Tibial nerve (tissue), 4 donors: ENCODE results near the gene MYPN. TPM values are rescaled to one million over a fixed set of nuclear protein-coding genes. Genes with fewer than 3 reads are reported as not detected.

Source experiments
- DNase-seq, 2 donors: peaks; one replicate each; pipeline ENCODE4 v3.0.0-alpha.2; 2019; ENCODE audit warnings: low spot score in 2 of 2
- H3K27ac ChIP-seq, 4 donors: fragments of 200-600 bp; sonication (generic) in 3 of 4; one replicate each; pipeline ENCODE4 v1.5.1; 2017 to 2019; ENCODE audit warnings: mild to moderate bottlenecking in 1 of 4
- H3K27me3 ChIP-seq, 2 donors: fragments of 200-600 bp; sonication (generic) in 1 of 2; one replicate each; pipeline versions ENCODE4 v1.5.1 to v1.6.0; 2017 to 2019
- H3K36me3 ChIP-seq, 3 donors: fragments of 200-600 bp; sonication (generic); one replicate each; pipeline ENCODE4 v1.5.1; 2018 to 2019
- H3K4me1 ChIP-seq, 4 donors: fragments of 200-600 bp; sonication (generic) in 3 of 4; one replicate each; pipeline ENCODE4 v1.5.1; 2017 to 2019
- H3K4me3 ChIP-seq, 4 donors: fragments of 200-600 bp; sonication (generic) in 3 of 4; one replicate each; pipeline ENCODE4 v1.5.1; 2017 to 2019; ENCODE audit warnings: mild to moderate bottlenecking in 1 of 4, moderate library complexity in 1 of 4
- H3K9me3 ChIP-seq, 4 donors: fragments of 200-600 bp; sonication (generic) in 3 of 4; one replicate each; pipeline ENCODE4 v1.5.1; 2017 to 2019
- EP300 ChIP-seq, 2 donors: sonication (generic); formaldehyde crosslinking; IDR thresholded peaks; one replicate each; pipeline ENCODE4 v1.6.1; 2017; ENCODE audit warnings: antibody characterized with exemption in 2 of 2, mild to moderate bottlenecking in 1 of 2
- POLR2A ChIP-seq, 2 donors: fragments of 450-650 bp; IDR thresholded peaks; one replicate each; pipeline ENCODE4 v1.6.1; 2017; ENCODE audit warnings: antibody characterized with exemption in 2 of 2, mild to moderate bottlenecking in 2 of 2, moderate library complexity in 2 of 2
- WGBS, 2 donors: methylation state at CpG; one replicate each; pipeline ENCODE4 v1.1.5; 2018; 5-methylcytosine and 5-hydroxymethylcytosine counted together
- total RNA-seq, 4 donors: library from RNA; depleted of rRNA; stranded (reverse); fragments of >200 nt; gene quantifications; one replicate each; pipeline ENCODE4 v1.1.0, GENCODE V29; 2016
- TF ChIP-seq, protein P1 (sequence below), 5 experiments: fragments of 200-600 bp in 3 of 5; fragments of 450-650 bp in 2 of 5; sonication (generic) in 3 of 5; IDR thresholded peaks; one replicate each; pipeline ENCODE4 v1.5.1; 2016 to 2019; ENCODE audit warnings: antibody characterized with exemption in 5 of 5, mild to moderate bottlenecking in 3 of 5, moderate library complexity in 2 of 5

MYPN gene
- total RNA-seq, 4 donors from 2014 or later: not detected

DNA sequence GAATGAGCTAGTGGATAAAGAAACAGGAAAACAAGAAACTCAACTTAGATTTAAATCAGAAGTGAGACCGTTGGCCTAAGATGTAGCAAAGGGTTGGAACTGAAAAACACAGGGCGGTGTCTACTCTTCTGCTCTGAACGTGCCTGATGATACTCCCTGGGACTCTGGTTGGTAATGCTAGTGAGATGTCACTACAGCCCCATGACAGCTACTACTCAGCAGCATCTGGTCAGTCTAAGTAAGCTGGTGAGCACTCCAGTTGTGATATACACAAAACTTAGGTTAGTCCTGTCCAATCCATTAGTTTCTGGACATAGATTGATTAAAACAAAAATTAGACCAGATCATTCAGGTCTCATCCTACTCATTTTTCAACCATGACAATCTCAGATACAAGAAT is 15.4 kb downstream of the MYPN start:
- TF ChIP-seq POLR2A (IDR thresholded peaks at IDR 0.05) (no peak), EP300 (IDR thresholded peaks at IDR 0.05) (no peak)
- TF ChIP-seq, protein P1, sequence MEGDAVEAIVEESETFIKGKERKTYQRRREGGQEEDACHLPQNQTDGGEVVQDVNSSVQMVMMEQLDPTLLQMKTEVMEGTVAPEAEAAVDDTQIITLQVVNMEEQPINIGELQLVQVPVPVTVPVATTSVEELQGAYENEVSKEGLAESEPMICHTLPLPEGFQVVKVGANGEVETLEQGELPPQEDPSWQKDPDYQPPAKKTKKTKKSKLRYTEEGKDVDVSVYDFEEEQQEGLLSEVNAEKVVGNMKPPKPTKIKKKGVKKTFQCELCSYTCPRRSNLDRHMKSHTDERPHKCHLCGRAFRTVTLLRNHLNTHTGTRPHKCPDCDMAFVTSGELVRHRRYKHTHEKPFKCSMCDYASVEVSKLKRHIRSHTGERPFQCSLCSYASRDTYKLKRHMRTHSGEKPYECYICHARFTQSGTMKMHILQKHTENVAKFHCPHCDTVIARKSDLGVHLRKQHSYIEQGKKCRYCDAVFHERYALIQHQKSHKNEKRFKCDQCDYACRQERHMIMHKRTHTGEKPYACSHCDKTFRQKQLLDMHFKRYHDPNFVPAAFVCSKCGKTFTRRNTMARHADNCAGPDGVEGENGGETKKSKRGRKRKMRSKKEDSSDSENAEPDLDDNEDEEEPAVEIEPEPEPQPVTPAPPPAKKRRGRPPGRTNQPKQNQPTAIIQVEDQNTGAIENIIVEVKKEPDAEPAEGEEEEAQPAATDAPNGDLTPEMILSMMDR (IDR thresholded peaks at IDR 0.05): no peak
- H3K27ac ChIP-seq: no peak overlapping the region
- H3K4me3 ChIP-seq: no peak overlapping the region
- H3K36me3 ChIP-seq: no peaks in the 10 kb centered on the region
- H3K9me3 ChIP-seq: no peaks in the 10 kb centered on the region
- 70 to 90% methylated on average over 3 of the region's 3 CpGs for WGBS, 2 donors
- no peaks in the 10 kb centered on the region for H3K27me3 ChIP-seq
- no peak for DNase-seq
- H3K4me1 ChIP-seq: peaks cover 0 to 11% (median 0%) of the 10 kb centered on the region in 4 donors

DNA sequence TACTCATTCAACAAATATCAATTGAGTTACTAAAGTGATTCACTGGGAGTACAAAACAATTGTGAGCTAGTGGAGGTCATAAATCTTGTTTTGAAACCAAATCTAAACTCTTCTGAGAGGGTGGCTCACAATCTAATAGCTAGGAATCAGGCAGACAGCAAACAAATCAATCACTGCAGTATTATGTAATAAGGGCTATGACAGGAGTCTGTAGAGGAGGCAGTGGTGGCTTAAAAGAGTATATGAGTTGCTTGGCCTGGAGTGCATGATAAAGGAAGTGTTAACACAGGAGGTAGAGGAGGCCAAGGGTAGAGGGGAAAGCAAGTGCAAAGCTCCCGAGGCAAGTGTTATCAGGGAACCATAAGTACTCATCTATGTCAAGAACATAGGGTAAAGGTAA is 16.5 kb downstream of the MYPN start:
- DNase-seq: no peak
- no peak for TF ChIP-seq POLR2A (IDR thresholded peaks at IDR 0.05)
- no peak for TF ChIP-seq EP300 (IDR thresholded peaks at IDR 0.05)
- TF ChIP-seq, protein P1 (IDR thresholded peaks at IDR 0.05): no peak
- H3K4me3 ChIP-seq: no peak overlapping the region
- H3K27ac ChIP-seq: no peak overlapping the region
- no peaks in the 10 kb centered on the region for H3K36me3 ChIP-seq
- peaks cover 0 to 11% (median 0%) of the 10 kb centered on the region in 4 donors for H3K4me1 ChIP-seq
- 72 to 78% methylated on average over 1 of the region's 1 CpG for WGBS, 2 donors
- no peaks in the 10 kb centered on the region for H3K27me3 ChIP-seq
- no peaks in the 10 kb centered on the region for H3K9me3 ChIP-seq

DNA sequence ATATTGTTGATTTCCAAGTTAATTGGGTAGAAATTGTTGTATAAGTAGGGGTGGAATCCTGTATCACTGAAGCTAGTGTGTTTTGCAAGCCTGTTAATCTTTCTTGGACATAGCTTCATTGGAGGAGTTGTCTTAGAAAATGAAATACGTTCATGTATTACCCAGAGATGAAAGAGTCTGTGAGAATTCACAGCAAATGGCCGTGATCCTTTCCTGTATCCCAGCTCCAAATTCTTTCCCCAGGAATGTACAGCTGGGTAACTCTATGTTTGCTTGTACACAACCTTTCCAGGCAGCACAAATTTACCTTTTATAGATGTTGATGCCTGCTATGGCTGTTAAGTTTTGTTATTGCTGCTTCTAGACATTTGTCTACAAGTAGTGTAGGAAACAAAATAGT is 18.7 kb downstream of the MYPN start:
- no peak overlapping the region for H3K27ac ChIP-seq
- no peak for TF ChIP-seq POLR2A (IDR thresholded peaks at IDR 0.05)
- TF ChIP-seq, protein P1 (IDR thresholded peaks at IDR 0.05): no peak
- TF ChIP-seq EP300 (IDR thresholded peaks at IDR 0.05): no peak
- H3K36me3 ChIP-seq: no peaks in the 10 kb centered on the region

DNA sequence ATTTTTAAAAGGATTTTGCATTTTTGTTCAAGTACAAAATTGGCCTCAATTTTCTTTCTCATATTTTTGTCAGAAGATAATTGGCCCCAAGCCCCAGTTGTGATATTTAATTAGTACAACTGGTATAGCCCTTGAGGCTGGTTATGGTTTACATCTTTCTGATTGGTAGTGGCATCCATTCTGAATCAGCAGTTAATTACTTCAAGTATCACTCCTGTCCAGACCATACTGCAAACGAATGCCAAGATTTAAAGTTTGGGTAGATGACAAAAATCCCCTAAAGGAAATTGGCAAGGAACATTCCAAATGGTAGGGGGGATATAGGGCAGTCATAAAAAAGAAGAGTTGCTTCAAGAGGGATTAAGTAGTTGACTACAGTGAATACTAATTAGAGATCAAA is 23.1 kb downstream of the MYPN start:
- 9 to 50% methylated on average over 1 of the region's 1 CpG for WGBS, 2 donors

More for the DNA sequence above, 18.7 kb downstream of the MYPN start:
- H3K9me3 ChIP-seq: no peaks in the 10 kb centered on the region
- H3K27me3 ChIP-seq: no peaks in the 10 kb centered on the region
- H3K4me1 ChIP-seq: no peaks in the 10 kb centered on the region
- no peak overlapping the region for H3K4me3 ChIP-seq
- 27 to 40% methylated on average over 2 of the region's 2 CpGs for WGBS, 2 donors
- no peak for DNase-seq

DNA sequence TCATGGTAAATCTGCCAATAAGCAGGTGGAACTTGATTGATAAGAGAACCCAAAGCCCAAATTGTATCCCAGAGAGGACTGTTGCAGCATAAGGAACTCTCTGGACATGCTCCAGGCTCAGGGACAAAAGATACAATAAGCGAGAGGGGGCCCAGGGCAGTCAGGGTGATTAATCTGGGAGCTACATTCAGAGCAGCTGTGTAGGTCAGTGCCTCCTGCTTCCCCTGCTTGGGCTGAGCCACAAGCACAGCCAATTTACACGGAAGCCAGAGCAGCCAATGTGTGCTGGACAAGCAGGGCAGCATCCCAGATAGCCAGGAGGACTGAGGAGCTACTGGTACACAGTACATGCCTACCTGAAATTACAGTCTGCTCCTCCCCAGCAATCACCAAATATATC is 24.2 kb downstream of the MYPN start:
- H3K9me3 ChIP-seq: no peaks in the 10 kb centered on the region
- 70 to 79% methylated on average over 2 of the region's 2 CpGs for WGBS, 2 donors
- H3K4me3 ChIP-seq: no peak overlapping the region
- no peak overlapping the region for H3K27ac ChIP-seq
- no peaks in the 10 kb centered on the region for H3K27me3 ChIP-seq
- H3K36me3 ChIP-seq: no peaks in the 10 kb centered on the region
- no peak for DNase-seq
- TF ChIP-seq, protein P1 (IDR thresholded peaks at IDR 0.05): no peak
- no peak for TF ChIP-seq POLR2A (IDR thresholded peaks at IDR 0.05)
- TF ChIP-seq EP300 (IDR thresholded peaks at IDR 0.05): no peak
- peaks cover 0 to 13% (median 4%) of the 10 kb centered on the region in 4 donors for H3K4me1 ChIP-seq

More for the DNA sequence above, 23.1 kb downstream of the MYPN start:
- DNase-seq: no peak
- H3K27ac ChIP-seq: no peak overlapping the region
- H3K4me3 ChIP-seq: no peak overlapping the region
- H3K36me3 ChIP-seq: no peaks in the 10 kb centered on the region
- no peaks in the 10 kb centered on the region for H3K27me3 ChIP-seq
- H3K9me3 ChIP-seq: no peaks in the 10 kb centered on the region
- peaks cover 0 to 13% (median 4%) of the 10 kb centered on the region in 4 donors for H3K4me1 ChIP-seq
- TF ChIP-seq EP300 (IDR thresholded peaks at IDR 0.05) (no peak), POLR2A (IDR thresholded peaks at IDR 0.05) (no peak)
- TF ChIP-seq, protein P1 (IDR thresholded peaks at IDR 0.05): no peak
